GM23338 (cell line): ENCODE measurements around the gene HS6ST2. TPM values are rescaled to one million over a fixed set of nuclear protein-coding genes. Genes with fewer than 3 reads are reported as not detected.

ENCODE experiments used
- ATAC-seq: fragments of 200-7000 bp; cut with Tn5 transposase; 3 replicates; pipeline ENCODE4 v1.9.1; 2020
- DNase-seq: peaks from one replicate; pipeline ENCODE4 v3.0.0-alpha.2; 2015; ENCODE audit warnings: low spot score
- H2AFZ ChIP-seq: fragments of 200-600 bp; sonication (generic); 2 replicates; pipeline ENCODE4 v1.8.0; 2016; ENCODE audit warnings: antibody characterized with exemption, mild to moderate bottlenecking, moderate library complexity
- H3F3A ChIP-seq: fragments of 200-600 bp; sonication (generic); replicated peaks from 2 replicates; pipeline ENCODE4 v1.8.0; 2017; ENCODE audit warnings: antibody characterized with exemption, mixed run types, low read depth
- H3K27ac ChIP-seq: fragments of 200-600 bp; sonication (generic); 2 replicates; pipeline ENCODE4 v1.6.1; 2016; ENCODE audit warnings: low read depth
- H3K27me3 ChIP-seq: fragments of 200-600 bp; sonication (generic); 2 replicates; pipeline ENCODE4 v1.8.0; 2016; ENCODE audit warnings: mild to moderate bottlenecking, mixed run types, moderate library complexity; ENCODE audit not compliant: insufficient read depth
- H3K36me3 ChIP-seq: fragments of 200-600 bp; sonication (generic); 2 replicates; pipeline ENCODE4 v1.8.0; 2016; ENCODE audit warnings: mild to moderate bottlenecking; ENCODE audit not compliant: insufficient read depth
- H3K4me1 ChIP-seq: fragments of 200-600 bp; sonication (generic); 2 replicates; pipeline ENCODE4 v1.8.0; 2016; ENCODE audit warnings: mild to moderate bottlenecking, moderate library complexity; ENCODE audit not compliant: insufficient read depth
- H3K4me2 ChIP-seq: fragments of 200-600 bp; sonication (generic); 2 replicates; pipeline ENCODE4 v1.7.1; 2017; ENCODE audit warnings: mixed run types
- H3K4me3 ChIP-seq: fragments of 200-600 bp; sonication (generic); 2 replicates; pipeline ENCODE4 v1.6.1; 2016; ENCODE audit warnings: mixed run types
- H3K79me2 ChIP-seq: fragments of 200-600 bp; sonication (generic); replicated peaks from 2 replicates; pipeline ENCODE4 v1.8.0; 2017; ENCODE audit warnings: mild to moderate bottlenecking; ENCODE audit not compliant: insufficient read depth
- H3K9me2 ChIP-seq: fragments of 200-600 bp; sonication (generic); 2 replicates; pipeline ENCODE4 v1.8.0; 2017; ENCODE audit not compliant: insufficient read depth
- H4K20me1 ChIP-seq: fragments of 200-600 bp; sonication (generic); replicated peaks from 2 replicates; pipeline ENCODE4 v1.8.0; 2017; ENCODE audit warnings: mild to moderate bottlenecking; ENCODE audit not compliant: insufficient read depth
- H3K27ac Mint-ChIP-seq: 2 replicates; pipeline ENCODE4 v1.8.0; 2020; ENCODE audit warnings: inconsistent platforms, mild to moderate bottlenecking, moderate library complexity, mixed read lengths
- H3K27me3 Mint-ChIP-seq: 3 replicates; pipeline ENCODE4 v1.8.0; 2022; ENCODE audit warnings: low read depth, mild to moderate bottlenecking, moderate library complexity, mixed read lengths, inconsistent platforms; ENCODE audit not compliant: insufficient read depth, poor library complexity
- H3K36me3 Mint-ChIP-seq: 3 replicates; pipeline ENCODE4 v1.8.0; 2021; ENCODE audit warnings: low read depth, mild to moderate bottlenecking, inconsistent platforms, moderate library complexity, mixed read lengths
- H3K4me1 Mint-ChIP-seq: 3 replicates; pipeline ENCODE4 v1.8.0; 2020; ENCODE audit warnings: mild to moderate bottlenecking, inconsistent platforms, mixed read lengths
- H3K4me3 Mint-ChIP-seq: 3 replicates; pipeline ENCODE4 v1.8.0; 2021; ENCODE audit warnings: moderate library complexity, mild to moderate bottlenecking, inconsistent platforms, mixed read lengths
- H3K9me3 Mint-ChIP-seq: 3 replicates; pipeline ENCODE4 v1.8.0; 2020; ENCODE audit warnings: moderate library complexity, mild to moderate bottlenecking, inconsistent platforms, mixed read lengths
- CREB1 ChIP-seq: fragments of 250-450 bp; sonication (Bioruptor Pico); IDR thresholded peaks from 2 replicates; pipeline ENCODE4 v1.5.0; 2020; ENCODE audit warnings: low read depth, mild to moderate bottlenecking, moderate library complexity
- EZH2phosphoT487 ChIP-seq: fragments of 200-600 bp; sonication (generic); IDR thresholded peaks from one replicate; pipeline ENCODE4 v1.8.1; 2018; ENCODE audit warnings: antibody characterized with exemption; ENCODE audit not compliant: unreplicated experiment
- JUNB ChIP-seq: IDR thresholded peaks from one replicate; pipeline ENCODE4 v1.6.1; 2016; ENCODE audit warnings: antibody characterized with exemption; ENCODE audit not compliant: unreplicated experiment
- STAT1 ChIP-seq: IDR thresholded peaks from one replicate; pipeline ENCODE4 v1.6.1; 2016; ENCODE audit warnings: antibody characterized with exemption; ENCODE audit not compliant: unreplicated experiment
- ZNF114 ChIP-seq: fragments of 250-450 bp; sonication (Bioruptor Pico); IDR thresholded peaks from 2 replicates; pipeline ENCODE4 v1.5.0; 2020; ENCODE audit warnings: mild to moderate bottlenecking, moderate library complexity
- ZNF331 ChIP-seq: fragments of 250-450 bp; sonication (Bioruptor Pico); IDR thresholded peaks from 2 replicates; pipeline ENCODE4 v1.5.0; 2020; ENCODE audit warnings: low read depth, mild to moderate bottlenecking, moderate library complexity
- polyA plus RNA-seq: library from polyadenylated mRNA; unstranded; fragments of >200 nt; fragmentation: Nextera tagmentation; extraction: Ambion mirVana; gene quantifications from 2 replicates; pipeline ENCODE4 v1.2.1, GENCODE V29; 2016
- total RNA-seq: library from RNA; depleted of rRNA; stranded (reverse); fragments of >200 nt; shearing (Covaris generic); gene quantifications from 2 replicates; pipeline ENCODE4 v1.2.3, GENCODE V29; 2014
- TF ChIP-seq, protein P1 (sequence below): fragments of 250-450 bp; sonication (Bioruptor Pico); IDR thresholded peaks from 2 replicates; pipeline ENCODE4 v1.5.0; 2020; ENCODE audit warnings: mild to moderate bottlenecking, moderate library complexity

Gene HS6ST2
- total and polyA plus RNA-seq, 2 experiments from 2014 or later, result 0.82 to 4.8 TPM

DNA sequence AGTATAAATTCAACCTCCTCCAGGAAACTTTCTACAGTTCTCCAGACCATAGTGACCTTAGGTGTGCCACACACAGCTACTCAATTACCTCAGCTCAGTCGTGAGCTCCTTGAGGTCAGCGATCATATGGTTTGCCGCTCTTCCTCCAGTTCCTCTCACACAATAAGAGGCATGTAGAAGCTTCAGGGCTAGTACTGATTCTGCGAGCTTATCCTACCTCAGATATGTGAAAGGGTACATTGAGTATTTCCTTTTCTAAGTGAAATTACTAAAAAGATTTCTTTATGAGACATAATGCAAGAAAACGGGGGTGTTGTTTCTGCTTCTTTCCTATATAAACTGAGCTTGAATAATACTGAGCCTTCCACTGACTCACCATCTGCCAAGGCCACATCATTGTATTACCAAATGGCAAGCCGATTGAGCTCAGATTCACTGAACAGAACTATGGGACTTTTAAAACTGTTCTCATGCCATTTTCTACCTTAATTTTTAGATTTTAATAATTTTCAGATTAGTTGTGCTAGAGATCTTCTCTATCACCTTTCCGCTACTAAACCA is 183.1 kb downstream of the HS6ST2 start:
- no peak for ATAC-seq
- Mint-ChIP-seq H3K4me3 (no peak overlapping the region), H3K27me3 (peaks cover 5% of the 10 kb centered on the region), H3K27ac (no peak overlapping the region), H3K4me1 (peaks cover 13% of the 10 kb centered on the region), H3K36me3 (no peaks in the 10 kb centered on the region), H3K9me3 (no peaks in the 10 kb centered on the region)
- Histone ChIP-seq H3K27me3 (no peaks in the 10 kb centered on the region), H2AFZ (no peak overlapping the region), H3K4me1 (peaks cover 8% of the 10 kb centered on the region), H3K27ac (no peak overlapping the region), H3F3A (no peaks in the 10 kb centered on the region), H3K4me2 (no peak overlapping the region), H3K4me3 (no peak overlapping the region), H3K9me2 (no peaks in the 10 kb centered on the region), H3K36me3 (no peaks in the 10 kb centered on the region), H3K79me2 (no peaks in the 10 kb centered on the region), H4K20me1 (no peaks in the 10 kb centered on the region)
- TF ChIP-seq JUNB (no peak), STAT1 (no peak), CREB1 (CRISPR knock-in tag) (no peak), EZH2phosphoT487 (no peak), ZNF331 (no peak), ZNF114 (CRISPR knock-in tag) (no peak)
- TF ChIP-seq, protein P1, sequence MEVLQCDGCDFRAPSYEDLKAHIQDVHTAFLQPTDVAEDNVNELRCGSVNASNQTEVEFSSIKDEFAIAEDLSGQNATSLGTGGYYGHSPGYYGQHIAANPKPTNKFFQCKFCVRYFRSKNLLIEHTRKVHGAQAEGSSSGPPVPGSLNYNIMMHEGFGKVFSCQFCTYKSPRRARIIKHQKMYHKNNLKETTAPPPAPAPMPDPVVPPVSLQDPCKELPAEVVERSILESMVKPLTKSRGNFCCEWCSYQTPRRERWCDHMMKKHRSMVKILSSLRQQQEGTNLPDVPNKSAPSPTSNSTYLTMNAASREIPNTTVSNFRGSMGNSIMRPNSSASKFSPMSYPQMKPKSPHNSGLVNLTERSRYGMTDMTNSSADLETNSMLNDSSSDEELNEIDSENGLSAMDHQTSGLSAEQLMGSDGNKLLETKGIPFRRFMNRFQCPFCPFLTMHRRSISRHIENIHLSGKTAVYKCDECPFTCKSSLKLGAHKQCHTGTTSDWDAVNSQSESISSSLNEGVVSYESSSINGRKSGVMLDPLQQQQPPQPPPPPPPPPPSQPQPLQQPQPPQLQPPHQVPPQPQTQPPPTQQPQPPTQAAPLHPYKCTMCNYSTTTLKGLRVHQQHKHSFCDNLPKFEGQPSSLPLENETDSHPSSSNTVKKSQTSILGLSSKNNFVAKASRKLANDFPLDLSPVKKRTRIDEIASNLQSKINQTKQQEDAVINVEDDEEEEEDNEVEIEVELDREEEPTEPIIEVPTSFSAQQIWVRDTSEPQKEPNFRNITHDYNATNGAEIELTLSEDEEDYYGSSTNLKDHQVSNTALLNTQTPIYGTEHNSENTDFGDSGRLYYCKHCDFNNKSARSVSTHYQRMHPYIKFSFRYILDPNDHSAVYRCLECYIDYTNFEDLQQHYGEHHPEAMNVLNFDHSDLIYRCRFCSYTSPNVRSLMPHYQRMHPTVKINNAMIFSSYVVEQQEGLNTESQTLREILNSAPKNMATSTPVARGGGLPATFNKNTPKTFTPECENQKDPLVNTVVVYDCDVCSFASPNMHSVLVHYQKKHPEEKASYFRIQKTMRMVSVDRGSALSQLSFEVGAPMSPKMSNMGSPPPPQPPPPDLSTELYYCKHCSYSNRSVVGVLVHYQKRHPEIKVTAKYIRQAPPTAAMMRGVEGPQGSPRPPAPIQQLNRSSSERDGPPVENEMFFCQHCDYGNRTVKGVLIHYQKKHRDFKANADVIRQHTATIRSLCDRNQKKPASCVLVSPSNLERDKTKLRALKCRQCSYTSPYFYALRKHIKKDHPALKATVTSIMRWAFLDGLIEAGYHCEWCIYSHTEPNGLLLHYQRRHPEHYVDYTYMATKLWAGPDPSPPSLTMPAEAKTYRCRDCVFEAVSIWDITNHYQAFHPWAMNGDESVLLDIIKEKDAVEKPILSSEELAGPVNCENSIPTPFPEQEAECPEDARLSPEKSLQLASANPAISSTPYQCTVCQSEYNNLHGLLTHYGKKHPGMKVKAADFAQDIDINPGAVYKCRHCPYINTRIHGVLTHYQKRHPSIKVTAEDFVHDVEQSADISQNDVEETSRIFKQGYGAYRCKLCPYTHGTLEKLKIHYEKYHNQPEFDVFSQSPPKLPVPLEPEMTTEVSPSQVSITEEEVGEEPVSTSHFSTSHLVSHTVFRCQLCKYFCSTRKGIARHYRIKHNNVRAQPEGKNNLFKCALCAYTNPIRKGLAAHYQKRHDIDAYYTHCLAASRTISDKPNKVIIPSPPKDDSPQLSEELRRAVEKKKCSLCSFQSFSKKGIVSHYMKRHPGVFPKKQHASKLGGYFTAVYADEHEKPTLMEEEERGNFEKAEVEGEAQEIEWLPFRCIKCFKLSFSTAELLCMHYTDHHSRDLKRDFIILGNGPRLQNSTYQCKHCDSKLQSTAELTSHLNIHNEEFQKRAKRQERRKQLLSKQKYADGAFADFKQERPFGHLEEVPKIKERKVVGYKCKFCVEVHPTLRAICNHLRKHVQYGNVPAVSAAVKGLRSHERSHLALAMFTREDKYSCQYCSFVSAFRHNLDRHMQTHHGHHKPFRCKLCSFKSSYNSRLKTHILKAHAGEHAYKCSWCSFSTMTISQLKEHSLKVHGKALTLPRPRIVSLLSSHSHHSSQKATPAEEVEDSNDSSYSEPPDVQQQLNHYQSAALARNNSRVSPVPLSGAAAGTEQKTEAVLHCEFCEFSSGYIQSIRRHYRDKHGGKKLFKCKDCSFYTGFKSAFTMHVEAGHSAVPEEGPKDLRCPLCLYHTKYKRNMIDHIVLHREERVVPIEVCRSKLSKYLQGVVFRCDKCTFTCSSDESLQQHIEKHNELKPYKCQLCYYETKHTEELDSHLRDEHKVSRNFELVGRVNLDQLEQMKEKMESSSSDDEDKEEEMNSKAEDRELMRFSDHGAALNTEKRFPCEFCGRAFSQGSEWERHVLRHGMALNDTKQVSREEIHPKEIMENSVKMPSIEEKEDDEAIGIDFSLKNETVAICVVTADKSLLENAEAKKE (CRISPR knock-in tag), result no peak
- DNase-seq, result no peak
